ENCODE measurements around the gene RENBP.

RENBP gene

GRCh38 chrX:153920546-153920945 lies 23.9 kb downstream of the RENBP start:
- Histone ChIP-seq H2AFZ (no peak overlapping the region), H3K4me2 (ENCODE audit: low read length) (no peak overlapping the region), H3K9ac (no peak overlapping the region), H3K36me3 (ENCODE audit: control insufficient read depth, insufficient read depth, low read length) (no peaks in the 10 kb centered on the region), H3K9me3 (ENCODE audit: control insufficient read depth, low read length) (no peaks in the 10 kb centered on the region), H3K27me3 (ENCODE audit: control insufficient read depth, insufficient read depth, low read length) (no peaks in the 10 kb centered on the region), H3K4me1 (peaks cover 2% of the 10 kb centered on the region), H3K27ac (no peak overlapping the region), H3K4me3 (ENCODE audit: low read depth, low read length) (no peak overlapping the region), H3K79me2 (no peaks in the 10 kb centered on the region)
- TF ChIP-seq CTCF (IDR thresholded peaks at IDR 0.05), result no peak

GRCh38 chrX:153919281-153919680 lies 25.2 kb downstream of the RENBP start:
- H3K4me3 ChIP-seq (ENCODE audit: low read depth, low read length), result no peak overlapping the region
- H3K27ac ChIP-seq, result no peak overlapping the region
- no peak overlapping the region for H3K9ac ChIP-seq
- H3K79me2 ChIP-seq, result no peaks in the 10 kb centered on the region
- no peaks in the 10 kb centered on the region for H3K9me3 ChIP-seq (ENCODE audit: control insufficient read depth, low read length)
- H2AFZ ChIP-seq, result no peak overlapping the region
- no peak for TF ChIP-seq CTCF (IDR thresholded peaks at IDR 0.05)
- H3K4me2 ChIP-seq (ENCODE audit: low read length), result no peak overlapping the region
- H3K4me1 ChIP-seq, result peaks cover 2% of the 10 kb centered on the region
- H3K36me3 ChIP-seq (ENCODE audit: control insufficient read depth, insufficient read depth, low read length), result no peaks in the 10 kb centered on the region
- H3K27me3 ChIP-seq (ENCODE audit: control insufficient read depth, insufficient read depth, low read length), result no peaks in the 10 kb centered on the region

GRCh38 chrX:153917869-153918268 lies 26.6 kb downstream of the RENBP start:
- H3K4me3 ChIP-seq (ENCODE audit: low read depth, low read length), result no peak overlapping the region
- H3K9me3 ChIP-seq (ENCODE audit: control insufficient read depth, low read length), result no peaks in the 10 kb centered on the region
- H3K4me2 ChIP-seq (ENCODE audit: low read length), result no peak overlapping the region
- TF ChIP-seq CTCF (IDR thresholded peaks at IDR 0.05), result no peak
- H2AFZ ChIP-seq, result no peak overlapping the region
- no peaks in the 10 kb centered on the region for H3K4me1 ChIP-seq
- H3K36me3 ChIP-seq (ENCODE audit: control insufficient read depth, insufficient read depth, low read length), result no peaks in the 10 kb centered on the region
- H3K27ac ChIP-seq, result no peak overlapping the region
- no peaks in the 10 kb centered on the region for H3K79me2 ChIP-seq
- H3K27me3 ChIP-seq (ENCODE audit: control insufficient read depth, insufficient read depth, low read length), result no peaks in the 10 kb centered on the region
- no peak overlapping the region for H3K9ac ChIP-seq

- H2AFZ ChIP-seq, result no peak overlapping the region
- TF ChIP-seq CTCF (IDR thresholded peaks at IDR 0.05), result no peak
- H3K9me3 ChIP-seq (ENCODE audit: control insufficient read depth, low read length), result no peaks in the 10 kb centered on the region
- no peak overlapping the region for H3K9ac ChIP-seq
- H3K4me1 ChIP-seq, result no peaks in the 10 kb centered on the region
- no peaks in the 10 kb centered on the region for H3K27me3 ChIP-seq (ENCODE audit: control insufficient read depth, insufficient read depth, low read length)
- no peaks in the 10 kb centered on the region for H3K79me2 ChIP-seq
- H3K36me3 ChIP-seq (ENCODE audit: control insufficient read depth, insufficient read depth, low read length), result no peaks in the 10 kb centered on the region
- no peak overlapping the region for H3K27ac ChIP-seq
- H3K4me3 ChIP-seq (ENCODE audit: low read depth, low read length), result no peak overlapping the region
- H3K4me2 ChIP-seq (ENCODE audit: low read length), result no peak overlapping the region
Measured at GRCh38 chrX:153913701-153914100, 30.7 kb downstream of the RENBP start.

GRCh38 chrX:153913211-153913610 lies 31.2 kb downstream of the RENBP start:
- H3K9ac ChIP-seq, result no peak overlapping the region
- no peaks in the 10 kb centered on the region for H3K9me3 ChIP-seq (ENCODE audit: control insufficient read depth, low read length)
- no peak overlapping the region for H3K4me3 ChIP-seq (ENCODE audit: low read depth, low read length)
- no peak overlapping the region for H3K27ac ChIP-seq
- no peaks in the 10 kb centered on the region for H3K27me3 ChIP-seq (ENCODE audit: control insufficient read depth, insufficient read depth, low read length)
- no peaks in the 10 kb centered on the region for H3K36me3 ChIP-seq (ENCODE audit: control insufficient read depth, insufficient read depth, low read length)
- H2AFZ ChIP-seq, result no peak overlapping the region
- H3K4me1 ChIP-seq, result no peaks in the 10 kb centered on the region
- TF ChIP-seq CTCF (IDR thresholded peaks at IDR 0.05), result no peak
- H3K4me2 ChIP-seq (ENCODE audit: low read length), result no peak overlapping the region
- no peaks in the 10 kb centered on the region for H3K79me2 ChIP-seq
